Skeletal muscle tissue (tissue), 4 donors: ENCODE measurements around the gene RPL27. TPM values are rescaled to one million over a fixed set of nuclear protein-coding genes. Genes with fewer than 3 reads are reported as not detected.

Experiments used
- H3K27ac ChIP-seq: one replicate; pipeline ENCODE4 v1.7.0; 2013; ENCODE audit warnings: mild to moderate bottlenecking, low read depth, low read length, inconsistent platforms
- H3K27me3 ChIP-seq, 3 donors: one replicate each; pipeline ENCODE4 v1.7.0; 2013; ENCODE audit warnings: low read length in 3 of 3; ENCODE audit not compliant: control insufficient read depth in 3 of 3, insufficient read depth in 3 of 3
- H3K36me3 ChIP-seq, 3 donors: one replicate each; pipeline ENCODE4 v1.7.0; 2013; ENCODE audit warnings: low read length in 3 of 3; ENCODE audit not compliant: control insufficient read depth in 3 of 3, insufficient read depth in 3 of 3
- H3K4me1 ChIP-seq, 3 donors: one replicate each; pipeline ENCODE4 v1.7.0; 2013; ENCODE audit warnings: low read length in 3 of 3, mild to moderate bottlenecking in 3 of 3; ENCODE audit not compliant: control insufficient read depth in 3 of 3, insufficient read depth in 3 of 3
- H3K4me3 ChIP-seq, 3 donors: one replicate each; pipeline ENCODE4 v1.7.0; 2013; ENCODE audit warnings: low read length in 3 of 3
- H3K9ac ChIP-seq, 3 donors: one replicate each; pipeline ENCODE4 v1.7.0; 2013; ENCODE audit warnings: low read length in 3 of 3, mild to moderate bottlenecking in 3 of 3, moderate library complexity in 2 of 3, low read depth in 1 of 3
- H3K9me3 ChIP-seq, 3 donors: one replicate each; pipeline ENCODE4 v1.7.0; 2013; ENCODE audit warnings: low read length in 3 of 3; ENCODE audit not compliant: control insufficient read depth in 3 of 3
- total RNA-seq: library from RNA; depleted of rRNA; stranded (reverse); fragments of >200 nt; gene quantifications from one replicate; pipeline ENCODE4 v1.2.3, GENCODE V29; 2014
- donor health status: Osteomylitis.

RPL27 gene
- total RNA-seq, 1 donor from 2014 or later: 1,695 TPM

DNA sequence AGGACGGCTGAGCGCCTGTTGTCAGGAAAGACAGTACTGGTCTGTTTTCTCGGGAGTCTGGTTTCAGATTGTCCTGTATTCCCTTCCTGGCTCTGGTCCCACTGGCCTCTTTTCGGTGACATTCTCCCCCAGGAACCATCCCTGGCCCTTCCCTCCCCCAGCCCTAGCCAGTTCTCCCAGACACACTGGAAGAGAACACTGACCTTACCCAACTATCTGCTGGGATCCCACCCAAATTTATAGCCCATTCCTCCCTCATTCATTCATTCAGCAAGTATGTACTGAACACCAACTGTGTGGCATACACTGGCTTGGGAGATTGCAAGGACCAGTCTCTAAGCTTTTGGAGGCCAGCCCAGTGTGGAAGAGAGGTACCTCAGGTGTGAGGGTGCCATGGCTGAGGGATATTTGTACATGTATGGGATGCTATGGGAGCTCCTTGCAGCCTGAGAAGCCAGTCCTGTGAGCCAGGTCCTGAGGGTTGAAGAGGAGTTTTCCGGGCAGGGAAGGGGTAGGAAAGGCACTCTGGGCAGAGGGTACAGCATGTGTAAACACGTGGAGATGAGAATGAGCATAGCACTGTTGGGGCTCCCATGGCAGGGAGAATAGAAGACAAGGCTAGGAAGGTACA lies 32.0 kb downstream of the RPL27 start:
- H3K9ac ChIP-seq: no peak overlapping the region
- no peak overlapping the region for H3K27ac ChIP-seq
- H3K27me3 ChIP-seq: no peaks in the 10 kb centered on the region
- H3K36me3 ChIP-seq: no peaks in the 10 kb centered on the region
- no peaks in the 10 kb centered on the region for H3K9me3 ChIP-seq
- no peak overlapping the region for H3K4me3 ChIP-seq
- peaks cover 0 to 15% (median 10%) of the 10 kb centered on the region in 3 donors for H3K4me1 ChIP-seq

DNA sequence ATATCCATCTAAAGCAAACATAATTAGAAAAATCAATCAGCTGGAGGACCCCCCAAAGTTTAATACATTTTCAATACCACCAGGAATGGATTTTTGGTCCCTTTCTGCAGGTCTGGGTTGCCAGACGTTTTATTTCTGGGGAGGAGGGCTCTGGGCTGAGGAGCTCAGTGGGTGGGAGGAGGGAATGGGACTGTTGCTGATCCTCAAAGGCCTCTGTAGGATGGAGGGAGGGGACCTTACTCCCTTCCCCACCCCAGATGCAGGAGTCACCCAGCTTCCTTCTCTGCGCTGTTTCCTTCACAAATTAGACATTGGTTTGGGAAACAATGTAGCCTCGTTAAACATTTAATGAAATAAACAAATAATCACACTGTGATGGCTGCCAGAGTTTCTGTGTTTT lies 33.4 kb downstream of the RPL27 start:
- Histone ChIP-seq H3K9me3 (no peaks in the 10 kb centered on the region), H3K27me3 (no peaks in the 10 kb centered on the region), H3K4me1 (peaks cover 0 to 15% (median 10%) of the 10 kb centered on the region in 3 donors), H3K27ac (no peak overlapping the region), H3K9ac (no peak overlapping the region), H3K4me3 (no peak overlapping the region), H3K36me3 (no peaks in the 10 kb centered on the region)

DNA sequence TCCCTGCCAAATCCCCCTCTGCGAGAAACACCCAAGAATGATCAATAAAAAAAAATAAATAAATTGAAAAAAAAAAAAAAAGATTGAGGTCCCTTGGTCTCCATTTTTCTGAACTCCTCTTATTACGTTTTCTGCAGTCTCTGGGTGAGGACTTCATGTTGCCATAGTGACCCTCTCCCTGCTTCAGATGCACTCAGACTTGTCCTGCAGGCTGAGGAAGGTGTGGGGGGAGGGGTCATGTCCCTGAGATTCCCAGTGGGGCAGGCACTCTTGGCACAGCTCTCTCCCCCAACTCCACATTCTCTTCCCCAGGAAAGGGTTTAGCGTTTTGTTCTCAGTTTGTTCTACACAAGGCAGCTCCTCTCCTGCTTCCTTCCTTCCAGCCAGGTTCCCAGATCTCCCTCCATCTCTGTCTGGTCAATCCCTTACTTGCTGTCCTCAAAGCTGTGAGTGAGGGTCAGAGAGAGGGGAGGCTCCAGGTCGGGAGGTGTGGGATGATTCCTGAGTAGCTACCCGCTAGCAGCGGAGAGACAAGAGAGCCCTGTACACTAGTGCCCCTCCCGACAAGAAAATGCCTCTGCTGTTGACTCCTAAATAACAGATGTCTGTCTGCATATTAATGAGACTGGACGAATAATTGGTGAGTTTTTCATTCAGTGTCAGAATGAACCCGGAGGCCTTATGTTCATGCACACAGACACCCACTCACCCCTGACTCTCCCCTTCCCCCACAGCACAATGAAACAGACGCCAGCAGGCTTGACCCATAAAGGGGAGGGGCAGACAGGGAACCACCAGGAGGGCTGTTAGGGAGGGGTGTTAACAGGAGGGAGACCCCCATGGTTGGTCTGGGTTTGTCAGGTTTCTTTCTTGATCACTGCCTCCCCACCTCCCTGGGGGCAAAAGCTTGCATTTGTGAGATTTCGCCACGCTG lies 36.0 kb downstream of the RPL27 start:
- H3K4me3 ChIP-seq: no peak overlapping the region
- H3K9me3 ChIP-seq: no peaks in the 10 kb centered on the region
- H3K9ac ChIP-seq: peak overlapping the region in 1 of 3 donors; percentile 8

DNA sequence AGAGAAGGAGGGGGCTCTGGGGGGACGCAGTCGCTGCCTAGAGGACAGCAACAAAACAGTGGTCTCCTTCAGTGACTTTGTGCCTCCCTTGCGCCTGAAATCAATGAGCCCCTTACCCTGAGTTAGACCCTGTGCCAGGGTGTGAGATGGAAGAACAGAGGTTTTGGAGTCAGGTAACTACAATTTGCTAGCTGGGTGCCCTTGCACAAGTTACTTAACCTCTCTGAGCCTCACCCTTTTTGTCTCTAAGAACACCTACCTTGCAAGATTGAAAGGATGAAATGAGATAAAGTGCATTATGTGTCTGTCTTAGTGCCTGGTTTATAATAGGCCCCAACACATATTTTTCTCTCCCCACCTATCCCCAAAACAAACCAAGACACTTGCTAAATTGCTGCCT lies 36.7 kb downstream of the RPL27 start:
- H3K4me3 ChIP-seq: no peak overlapping the region
- H3K27me3 ChIP-seq: no peaks in the 10 kb centered on the region
- peaks cover 0 to 2% (median 0%) of the 10 kb centered on the region in 3 donors for H3K4me1 ChIP-seq

More for the DNA sequence above, 36.0 kb downstream of the RPL27 start:
- Histone ChIP-seq H3K27ac (no peak overlapping the region), H3K27me3 (no peaks in the 10 kb centered on the region), H3K4me1 (peaks cover 0 to 4% (median 0%) of the 10 kb centered on the region in 3 donors), H3K36me3 (no peaks in the 10 kb centered on the region)

DNA sequence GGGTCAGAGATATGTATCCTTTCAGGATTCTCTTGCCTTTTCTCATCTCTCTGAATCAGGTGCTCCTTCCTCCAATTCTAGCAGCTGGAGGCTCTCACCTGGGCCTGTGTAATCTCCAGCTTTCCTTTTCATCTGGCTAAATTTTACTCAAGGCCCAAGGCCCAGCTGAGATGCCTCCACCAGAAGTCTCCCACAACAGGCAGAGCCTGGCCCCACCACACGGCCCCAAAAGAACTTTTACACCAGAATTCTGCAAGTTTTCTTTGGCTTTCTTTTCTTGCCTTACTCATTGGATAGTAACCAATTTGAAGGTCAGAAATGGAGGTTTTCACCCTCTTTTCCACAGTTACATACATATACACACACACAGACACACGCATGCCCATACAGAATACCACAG lies 41.4 kb downstream of the RPL27 start:
- Histone ChIP-seq H3K4me3 (no peak overlapping the region), H3K4me1 (no peaks in the 10 kb centered on the region), H3K9ac (no peak overlapping the region), H3K27ac (no peak overlapping the region), H3K9me3 (no peaks in the 10 kb centered on the region), H3K36me3 (peaks cover 0 to 2% (median 0%) of the 10 kb centered on the region in 3 donors), H3K27me3 (no peaks in the 10 kb centered on the region)

More for the DNA sequence above, 36.7 kb downstream of the RPL27 start:
- Histone ChIP-seq H3K9me3 (no peaks in the 10 kb centered on the region), H3K27ac (no peak overlapping the region), H3K36me3 (no peaks in the 10 kb centered on the region), H3K9ac (no peak overlapping the region)

DNA sequence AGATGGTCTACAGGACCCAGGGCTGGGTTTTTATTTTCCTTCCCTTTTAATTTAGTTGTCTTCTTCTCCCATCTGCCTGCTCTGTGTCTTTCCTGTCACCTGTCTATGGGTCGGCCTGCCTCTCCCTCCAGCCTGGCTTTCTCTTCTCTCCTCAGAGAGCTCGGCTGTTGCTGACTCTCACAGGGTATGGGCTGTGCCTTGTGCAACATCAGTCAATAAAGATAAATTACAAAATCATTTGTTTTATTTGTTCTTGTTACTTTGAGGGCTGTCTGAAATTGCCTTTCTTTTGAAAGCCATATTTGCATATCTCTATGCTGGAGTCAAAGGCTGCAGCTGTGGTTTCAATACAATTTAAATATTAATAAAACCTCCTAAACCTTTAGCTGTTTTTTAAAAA lies 42.4 kb downstream of the RPL27 start:
- no peaks in the 10 kb centered on the region for H3K4me1 ChIP-seq

DNA sequence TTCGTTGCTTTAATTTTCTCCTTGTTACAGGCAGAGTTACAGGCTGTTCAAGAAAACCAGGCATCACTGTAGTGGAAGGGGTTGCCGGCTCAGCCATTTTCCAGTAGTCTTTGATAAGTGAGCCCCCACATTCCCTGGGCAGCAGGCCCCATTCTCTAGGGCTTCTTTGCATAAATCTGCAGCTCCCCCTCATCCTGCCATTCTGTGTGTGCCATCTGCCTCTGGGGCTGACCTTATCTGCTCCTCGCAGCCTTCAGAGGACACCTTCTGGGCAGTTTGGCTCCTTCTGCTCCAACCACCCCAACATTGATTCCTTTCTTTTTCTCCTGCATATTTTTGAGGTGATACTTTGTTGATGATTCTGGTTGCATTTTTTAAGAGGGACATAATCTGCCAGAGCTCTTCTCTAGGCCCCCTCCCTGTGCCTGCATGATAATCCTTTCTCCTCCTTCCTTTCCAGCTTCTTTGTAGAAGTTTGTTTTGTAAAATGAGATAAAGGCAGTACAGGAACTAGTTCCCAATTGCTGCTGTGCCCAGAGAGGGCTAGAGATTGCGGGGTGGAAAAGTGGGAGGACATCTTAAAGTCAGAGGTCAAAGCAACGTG lies 43.9 kb downstream of the RPL27 start:
- H3K9ac ChIP-seq: no peak overlapping the region
- H3K4me1 ChIP-seq: no peaks in the 10 kb centered on the region
- H3K27ac ChIP-seq: no peak overlapping the region
- no peaks in the 10 kb centered on the region for H3K27me3 ChIP-seq
- H3K36me3 ChIP-seq: peaks cover 0 to 2% (median 0%) of the 10 kb centered on the region in 3 donors
- H3K4me3 ChIP-seq: no peak overlapping the region
- H3K9me3 ChIP-seq: no peaks in the 10 kb centered on the region

More for the DNA sequence above, 42.4 kb downstream of the RPL27 start:
- no peak overlapping the region for H3K27ac ChIP-seq
- no peak overlapping the region for H3K4me3 ChIP-seq
- no peaks in the 10 kb centered on the region for H3K9me3 ChIP-seq
- H3K9ac ChIP-seq: no peak overlapping the region
- H3K36me3 ChIP-seq: peaks cover 0 to 2% (median 0%) of the 10 kb centered on the region in 3 donors
- H3K27me3 ChIP-seq: no peaks in the 10 kb centered on the region

DNA sequence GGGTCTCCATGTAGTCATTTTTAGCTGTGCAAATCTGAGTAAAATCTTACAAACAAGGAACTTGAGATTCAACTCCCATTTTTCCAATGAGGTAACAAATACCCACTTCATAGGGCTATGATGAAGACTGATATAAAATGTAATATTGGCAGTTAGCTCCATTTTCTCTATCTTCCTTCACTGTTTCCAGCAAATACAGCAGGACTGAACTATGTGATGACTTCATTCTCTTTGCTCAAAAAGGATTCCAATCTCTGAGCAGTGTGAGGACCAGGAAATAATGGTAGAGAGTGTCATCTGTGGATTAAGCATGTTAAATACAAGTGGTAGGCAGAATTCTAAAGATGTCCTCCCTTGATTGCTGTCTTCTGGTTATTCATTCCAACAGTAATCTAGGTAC lies 45.1 kb downstream of the RPL27 start:
- Histone ChIP-seq H3K4me3 (no peak overlapping the region), H3K9me3 (no peaks in the 10 kb centered on the region), H3K9ac (no peak overlapping the region), H3K36me3 (peaks cover 0 to 2% (median 0%) of the 10 kb centered on the region in 3 donors), H3K27me3 (no peaks in the 10 kb centered on the region), H3K27ac (no peak overlapping the region), H3K4me1 (no peaks in the 10 kb centered on the region)

DNA sequence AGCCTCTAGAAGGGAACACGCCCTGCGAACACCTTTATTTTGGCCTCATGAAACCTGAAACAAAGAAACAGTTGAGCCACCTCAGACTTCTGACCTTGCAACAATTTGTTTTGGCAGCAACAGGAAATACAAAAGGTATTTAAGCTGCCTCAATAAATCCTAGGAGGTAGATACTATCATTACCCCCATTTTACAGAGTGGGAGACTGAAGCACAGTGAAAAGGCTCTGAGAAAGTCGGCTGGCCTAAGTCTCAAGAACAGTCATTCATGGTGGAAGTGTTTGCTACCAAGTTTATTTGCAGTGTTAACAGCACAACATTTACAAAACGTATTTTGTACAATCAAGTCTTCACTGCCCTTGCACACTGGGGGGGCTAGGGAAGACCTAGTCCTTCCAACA lies 45.8 kb downstream of the RPL27 start:
- H3K9ac ChIP-seq: no peak overlapping the region

DNA sequence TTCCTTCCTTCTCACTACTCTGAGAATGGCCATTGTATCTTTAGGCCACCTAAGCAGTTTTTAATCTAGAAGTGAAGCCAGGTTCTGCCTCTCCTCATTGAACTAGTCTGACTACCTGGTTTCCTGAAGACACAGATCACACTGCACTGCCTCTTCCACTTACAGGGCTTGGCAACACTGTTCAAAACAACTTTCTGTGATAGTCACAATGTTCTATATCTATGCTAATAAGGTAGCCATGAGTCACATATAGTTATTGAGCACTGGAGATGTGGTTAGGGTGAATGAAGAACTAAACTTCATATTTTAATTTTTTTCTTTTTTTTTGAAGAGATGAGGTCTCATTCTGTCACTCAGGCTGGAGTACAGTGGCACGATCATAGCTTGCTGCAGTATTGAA lies 53.8 kb downstream of the RPL27 start:
- Histone ChIP-seq H3K9me3 (no peaks in the 10 kb centered on the region), H3K27me3 (no peaks in the 10 kb centered on the region), H3K4me1 (no peaks in the 10 kb centered on the region), H3K36me3 (peaks cover 2 to 12% (median 11%) of the 10 kb centered on the region in 3 donors), H3K4me3 (no peak overlapping the region), H3K27ac (no peak overlapping the region), H3K9ac (no peak overlapping the region)

More for the DNA sequence above, 45.8 kb downstream of the RPL27 start:
- Histone ChIP-seq H3K4me3 (no peak overlapping the region), H3K9me3 (no peaks in the 10 kb centered on the region), H3K27me3 (no peaks in the 10 kb centered on the region), H3K4me1 (no peaks in the 10 kb centered on the region), H3K36me3 (peaks cover 0 to 2% (median 0%) of the 10 kb centered on the region in 3 donors), H3K27ac (no peak overlapping the region)
